Measurements from ENCODE around the gene CD36. TPM values are rescaled to one million over a fixed set of nuclear protein-coding genes. Genes with fewer than 3 reads are reported as not detected.

CD36 gene
- 10 to 100 TPM; 18.0 to 25.1 TPM for total RNA-seq

DNA sequence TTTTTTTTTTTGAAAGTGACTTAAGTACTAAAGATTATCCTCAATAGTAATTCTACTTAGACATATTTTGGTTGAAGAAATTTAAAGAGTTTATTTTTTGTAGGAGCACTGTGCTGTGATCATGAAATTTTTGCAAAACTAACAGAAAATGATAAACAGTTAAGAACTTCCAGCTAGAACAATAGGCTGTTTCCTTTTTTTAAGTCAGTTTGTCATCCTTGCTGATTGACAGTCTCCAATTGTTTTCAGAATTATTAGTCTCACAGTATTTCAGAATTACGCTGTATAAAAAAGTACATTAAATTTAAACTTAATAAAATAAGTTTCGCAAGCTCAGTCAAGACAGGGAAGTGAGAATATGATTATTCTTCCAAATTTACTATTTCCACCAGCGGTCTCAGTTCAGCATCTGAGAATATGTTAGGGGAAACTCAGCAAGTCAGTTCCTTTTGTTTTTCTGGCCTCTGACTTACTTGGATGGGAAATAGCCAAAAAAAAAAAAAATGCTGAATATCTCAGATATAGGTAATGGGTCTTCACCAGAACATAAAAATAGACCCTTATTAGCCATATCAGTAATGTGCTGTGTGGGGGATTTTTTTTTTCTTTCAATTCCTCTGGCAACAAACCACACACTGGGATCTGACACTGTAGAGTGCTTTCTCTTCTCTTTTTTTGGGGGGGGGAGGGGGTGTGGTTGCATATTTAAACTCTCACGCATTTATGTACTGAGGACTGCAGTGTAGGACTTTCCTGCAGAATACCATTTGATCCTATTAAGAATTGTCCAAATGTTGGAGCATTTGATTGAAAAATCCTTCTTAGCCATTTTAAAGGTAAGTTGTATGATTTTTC is at the start of gene CD36:
TSS of gene CD36 (plus strand) at position 732 of the 855 bp plus-strand sequence. CDS start 8,099 bp downstream, outside the sequence.

Small RNA genes lying within 50 kb of the gene (small RNA-seq; reads per million reads assigned to genes)
- 0 reads per million in 2 donors for gene AC073850.1

Other genes with a start within 250 kb of the CD36 start
- not detected for gene GNAT3, start 126.6 kb upstream of the CD36 start, total RNA-seq

Measured in melanocyte of skin (primary cell).